Bone marrow (tissue), 2 donors: ENCODE data around the gene FBXL12.
A peak's percentile ranks its signal among the peaks of the same experiment; 100 is the strongest.
"Not testable (repeated sequence)": the region's sequence is repeated elsewhere in the genome, so short reads cannot be mapped to it uniquely, and the experiment has no call there.

Experiments used
- DNase-seq, 2 donors: peaks; one replicate each; lab custom pipeline; 2025; lab: John Stamatoyannopoulos, UW

Gene FBXL12

GRCh38 chr19:9792206-9793070, 26.4 kb downstream of the FBXL12 start:
- peak; percentile 97 to 99 for DNase-seq

GRCh38 chr19:9791552-9792205, 27.2 kb downstream of the FBXL12 start:
- DNase-seq: peak; percentile 94 to 99

- not testable (repeated sequence) for DNase-seq
Observed at GRCh38 chr19:9791073-9791367, 27.9 kb downstream of the FBXL12 start.

- not testable (repeated sequence) for DNase-seq
Observed at GRCh38 chr19:9789579-9789978, 29.3 kb downstream of the FBXL12 start.

GRCh38 chr19:9789066-9789465, 29.8 kb downstream of the FBXL12 start:
- DNase-seq: no peak

GRCh38 chr19:9788604-9789003, 30.3 kb downstream of the FBXL12 start:
- not testable (repeated sequence) for DNase-seq

GRCh38 chr19:9786819-9787218, 32.1 kb downstream of the FBXL12 start:
- no peak for DNase-seq

- no peak for DNase-seq
Observed at GRCh38 chr19:9786342-9786741, 32.5 kb downstream of the FBXL12 start.

- peak; percentile 89 to 92 for DNase-seq
Observed at GRCh38 chr19:9785367-9786331, 33.2 kb downstream of the FBXL12 start.

GRCh38 chr19:9784163-9784496, 34.7 kb downstream of the FBXL12 start:
- DNase-seq: not testable (repeated sequence)

GRCh38 chr19:9782338-9782737, 36.5 kb downstream of the FBXL12 start:
- DNase-seq: peak in 1 of 2 donors; percentile 26

GRCh38 chr19:9768175-9769112, 50.4 kb downstream of the FBXL12 start, which contains the start of gene ZNF846:
Gene ZNF846, minus strand, starts transcription at chr19:9768738. Its CDS starts 3,788 bp downstream, at chr19:9764950.
- DNase-seq: peak; percentile 86 to 91
